HG02588 (cell line): ENCODE results near the gene RYR2.

Experiments used
- ATAC-seq: cut with Tn5 transposase; IDR thresholded peaks from one replicate; pipeline ENCODE4 v1.9.1; 2021; ENCODE audit warnings: mild to moderate bottlenecking, moderate library complexity; ENCODE audit not compliant: unreplicated experiment

The RYR2 gene

GRCh38 chr1:237031480-237031879 lies 10.5 kb upstream of the RYR2 start:
- ATAC-seq = no peak

DNA sequence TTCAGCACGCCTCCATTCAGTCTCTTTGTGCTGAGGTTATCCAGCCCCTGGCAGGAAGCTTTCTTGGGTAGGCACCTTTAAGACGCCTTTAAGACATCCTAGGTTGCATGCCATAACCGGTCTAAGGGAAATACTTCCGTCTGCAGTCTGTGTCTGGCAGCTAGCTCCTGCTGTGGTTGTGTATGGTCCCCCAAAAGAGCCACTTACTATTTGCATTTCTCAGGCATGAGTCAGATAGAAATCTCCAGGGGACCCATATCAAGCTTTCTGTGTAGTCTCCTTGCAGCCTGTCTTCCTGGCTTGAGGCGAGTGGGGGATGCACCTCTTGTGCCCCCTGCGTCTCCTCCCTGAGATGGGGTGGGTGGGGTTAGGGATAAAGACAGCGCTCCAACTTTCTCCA lies 10.0 kb upstream of the RYR2 start:
- ATAC-seq = peak; percentile 71

GRCh38 chr1:237033061-237033460 lies 8.9 kb upstream of the RYR2 start:
- no peak for ATAC-seq

DNA sequence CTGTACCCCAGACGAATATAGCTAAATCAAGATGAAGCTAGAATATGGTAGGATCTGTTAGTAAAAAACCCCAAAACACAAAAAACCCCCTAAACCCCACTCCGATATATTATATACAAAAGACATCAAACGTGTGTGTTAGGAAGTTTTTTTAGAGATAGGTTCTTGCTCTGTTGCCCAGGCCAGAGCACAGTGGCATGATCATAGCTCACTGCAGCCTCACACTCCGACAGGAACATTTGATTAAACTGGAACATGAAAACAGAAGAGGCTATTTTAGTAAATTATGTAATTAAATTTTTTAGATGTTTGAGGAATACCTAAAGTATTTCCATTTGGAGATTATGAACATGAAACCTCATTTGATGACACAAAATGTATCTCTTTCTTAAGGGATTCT lies 8.2 kb upstream of the RYR2 start:
- no peak for ATAC-seq

DNA sequence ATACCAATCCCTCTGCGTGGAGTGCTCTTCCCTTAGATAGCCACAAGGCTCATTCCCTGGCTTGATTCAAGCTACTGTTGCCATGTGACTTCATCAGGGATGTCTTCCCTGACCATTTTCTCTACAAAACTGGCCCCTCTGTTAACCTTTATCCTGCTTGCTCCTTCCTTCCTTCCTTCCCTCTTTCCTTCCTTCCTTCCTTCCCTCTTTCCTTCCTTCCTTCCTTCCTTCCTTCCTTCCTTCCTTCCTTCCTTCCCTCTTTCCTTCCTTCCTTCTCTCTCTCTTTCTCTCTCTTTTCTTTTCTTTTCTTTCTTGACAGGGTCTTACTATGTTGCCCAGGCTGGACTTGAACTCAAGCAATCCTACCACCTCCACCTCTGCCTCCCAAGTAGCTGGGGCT lies 6.2 kb upstream of the RYR2 start:
- no peak for ATAC-seq

- no peak for ATAC-seq
Observed at GRCh38 chr1:237038211-237038610, 3.8 kb upstream of the RYR2 start.

- no peak for ATAC-seq
Observed at GRCh38 chr1:237040823-237041222, 1.2 kb upstream of the RYR2 start.

- ATAC-seq = no peak
Observed at GRCh38 chr1:237041461-237041794, 556 bp upstream of the RYR2 start.

DNA sequence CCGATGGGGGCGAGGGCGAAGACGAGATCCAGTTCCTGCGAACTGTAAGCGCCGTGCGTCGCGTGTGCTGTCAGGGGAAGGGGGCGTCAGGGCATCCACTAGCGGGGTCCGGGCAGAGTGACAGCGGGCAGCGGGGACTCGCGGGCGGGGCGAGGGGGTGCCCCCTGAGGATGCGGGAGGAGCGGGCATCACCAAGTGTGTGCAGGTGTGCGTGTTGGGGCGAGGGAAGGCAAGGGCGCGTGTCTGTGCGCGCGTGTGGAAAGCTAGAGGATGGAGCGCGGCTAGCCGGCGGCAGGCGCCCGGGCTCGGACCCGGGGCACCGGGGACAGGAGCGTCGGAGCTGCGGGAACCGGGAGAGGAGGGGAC lies 525 bp downstream of the RYR2 start:
- ATAC-seq = no peak

- ATAC-seq = no peak
Observed at GRCh38 chr1:237042892-237043576, 1.1 kb downstream of the RYR2 start.

- no peak for ATAC-seq
Observed at GRCh38 chr1:237043846-237044636, 2.1 kb downstream of the RYR2 start.

DNA sequence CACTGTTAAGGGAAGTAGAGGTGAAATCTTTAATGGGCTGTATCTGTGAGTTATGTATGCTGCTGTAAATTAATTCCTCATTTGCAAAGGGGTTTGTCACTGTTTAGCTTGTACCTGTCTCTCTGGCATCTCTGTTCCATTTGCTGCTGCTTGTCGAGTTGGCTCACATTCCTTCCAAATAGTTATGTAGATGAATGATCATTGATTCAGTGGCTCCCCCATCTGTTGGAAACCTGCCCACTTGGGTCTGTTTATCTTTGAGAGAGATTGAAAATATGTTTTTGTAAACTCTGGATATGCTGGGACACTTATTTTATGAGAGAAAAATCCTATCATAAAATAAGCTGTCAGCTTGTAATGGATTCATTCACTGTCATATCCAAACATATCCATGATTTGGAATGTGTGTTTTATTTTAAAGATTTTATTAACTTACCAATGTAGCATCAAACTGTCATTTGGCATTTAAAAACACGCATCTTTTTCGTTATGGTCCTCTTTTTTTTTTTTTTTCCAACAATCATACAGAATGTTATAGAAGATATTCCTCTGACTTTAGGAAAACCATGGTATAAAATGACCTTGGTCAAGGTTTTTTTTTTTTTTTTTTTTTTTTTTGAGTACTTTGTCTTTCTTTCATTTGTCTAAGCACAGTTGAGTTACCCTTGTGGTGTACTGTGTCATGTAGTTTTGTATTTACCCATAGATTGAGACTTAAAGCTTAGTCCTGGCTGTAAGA lies 3.5 kb downstream of the RYR2 start:
- ATAC-seq = no peak

DNA sequence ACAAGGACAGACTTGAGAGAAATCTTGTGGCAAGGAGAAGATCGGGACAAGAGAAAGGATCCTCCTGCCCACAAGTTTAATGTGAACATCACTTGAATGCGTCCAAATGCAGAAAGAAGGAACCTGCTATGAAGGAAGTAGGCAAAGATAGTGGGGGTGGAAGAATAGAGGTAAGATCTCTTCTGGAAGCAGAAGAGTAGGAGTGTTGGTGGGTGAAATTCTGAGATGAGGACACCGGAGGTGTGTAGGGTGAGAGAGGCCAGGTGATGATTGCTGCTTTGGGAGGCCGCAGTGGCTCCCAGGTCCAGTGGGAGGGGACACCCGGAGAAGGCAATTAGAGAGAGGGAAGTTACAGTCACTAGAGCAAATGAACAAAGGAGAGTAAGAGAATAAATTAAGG lies 6.8 kb downstream of the RYR2 start:
- ATAC-seq = no peak

- ATAC-seq = no peak
Observed at GRCh38 chr1:237050185-237050584, 8.2 kb downstream of the RYR2 start.

GRCh38 chr1:237050915-237051314 lies 8.9 kb downstream of the RYR2 start:
- no peak for ATAC-seq

GRCh38 chr1:237054313-237054712 lies 12.3 kb downstream of the RYR2 start:
- ATAC-seq = no peak

- ATAC-seq = no peak
Observed at GRCh38 chr1:237058470-237058869, 16.5 kb downstream of the RYR2 start.

DNA sequence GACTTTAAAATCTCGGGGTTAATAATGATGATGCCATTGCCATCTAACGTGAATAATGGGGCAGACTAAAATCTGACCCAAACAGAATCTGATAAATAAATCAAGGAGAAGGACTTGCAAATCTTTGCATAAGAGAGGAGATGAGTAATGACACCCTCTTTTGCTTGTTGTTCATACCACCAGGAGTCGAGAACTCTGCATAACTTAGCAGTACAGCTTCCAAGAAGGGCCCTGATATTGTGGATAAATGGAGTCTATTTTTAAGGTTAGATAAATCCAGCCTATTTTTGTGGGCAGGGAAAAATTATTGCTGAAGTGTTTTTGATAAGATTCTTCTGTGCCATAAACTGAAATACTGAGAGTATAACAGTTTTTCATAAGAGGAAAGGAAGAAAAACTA lies 17.3 kb downstream of the RYR2 start:
- no peak for ATAC-seq

DNA sequence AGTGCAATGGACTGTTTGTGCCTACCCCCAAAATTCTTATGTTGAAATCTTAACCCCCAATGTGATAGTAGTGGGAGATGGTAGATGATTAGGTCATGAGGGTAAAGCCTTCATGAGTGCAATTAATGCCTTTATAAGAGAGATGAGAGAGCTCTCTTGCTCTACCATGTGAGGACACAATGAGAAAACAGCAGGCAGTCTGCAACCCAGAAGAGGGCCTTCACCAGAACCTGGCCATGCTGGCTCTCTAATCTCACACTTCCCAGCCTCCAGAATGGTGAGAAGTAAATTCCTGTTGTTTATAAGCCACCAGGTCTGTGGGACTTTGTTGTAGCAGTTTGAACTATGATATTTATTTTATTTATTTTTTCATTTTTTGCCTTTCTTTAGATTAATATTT lies 21.0 kb downstream of the RYR2 start:
- no peak for ATAC-seq

- no peak for ATAC-seq
Observed at GRCh38 chr1:237065903-237066302, 23.9 kb downstream of the RYR2 start.

DNA sequence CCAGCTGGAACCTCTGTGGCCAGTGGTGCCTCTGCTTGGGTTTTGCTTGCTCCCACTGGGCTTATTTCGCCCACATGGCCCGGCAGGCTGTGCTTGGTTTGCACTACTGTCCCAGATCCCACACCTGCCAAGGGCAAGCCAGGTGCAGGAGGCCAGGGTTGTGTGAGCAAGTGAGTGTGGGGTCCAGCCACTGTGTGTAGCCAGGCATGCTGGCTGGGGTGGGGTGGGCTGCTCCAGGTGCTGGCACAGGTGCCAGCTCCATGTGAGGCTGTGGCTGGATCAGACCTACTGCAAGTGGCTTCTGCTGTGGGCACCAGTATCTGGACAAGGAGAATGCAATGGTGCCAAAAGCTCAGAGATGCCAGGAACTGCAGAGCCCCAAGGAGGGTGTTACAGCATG lies 28.5 kb downstream of the RYR2 start:
- ATAC-seq = no peak
